HEK293 (cell line): ENCODE data around the gene MRPS27.

ENCODE experiments used
- CTCF ChIA-PET: fragments of 350-600 bp; formaldehyde crosslinking; extraction: SDS; loops from one replicate; lab custom pipeline; 2021; ENCODE audit warnings: antibody characterized with exemption; lab: Yijun Ruan, JAX
- POLR2A ChIA-PET: fragments of 300-600 bp; formaldehyde crosslinking; extraction: SDS; loops from one replicate; lab custom pipeline; 2020; ENCODE audit warnings: antibody characterized with exemption, inconsistent platforms; lab: Yijun Ruan, JAX
- H3K27ac ChIP-seq: fragments of 200-500 bp; sonication (Bioruptor generic); 2 replicates; pipeline ENCODE4 v1.5.1; 2014; ENCODE audit warnings: low read depth, low read length, control low read depth, inconsistent platforms; ENCODE audit errors: extremely low read depth
- H3K36me3 ChIP-seq, 2 experiments: fragments of 200-500 bp in 1 of 2; sonication (Bioruptor generic) in 1 of 2; 1 replicate in 1 of 2; 2 replicates in 1 of 2; pipeline ENCODE4 v1.5.1; 2014 to 2017; ENCODE audit warnings: inconsistent platforms in 2 of 2, low read length in 2 of 2; ENCODE audit not compliant: control insufficient read depth in 2 of 2, insufficient read depth in 1 of 2
- H3K4me1 ChIP-seq: fragments of 200-500 bp; sonication (Bioruptor generic); 2 replicates; pipeline ENCODE4 v1.5.1; 2014; ENCODE audit warnings: mild to moderate bottlenecking, low read length, inconsistent platforms; ENCODE audit not compliant: control insufficient read depth, insufficient read depth
- H3K4me3 ChIP-seq: 2 replicates; pipeline ENCODE4 v1.5.1; 2011; ENCODE audit warnings: low read depth, mild to moderate bottlenecking, control low read depth, low read length, moderate library complexity
- H3K9me3 ChIP-seq: fragments of 200-500 bp; sonication (Bioruptor generic); 2 replicates; pipeline ENCODE4 v1.5.1; 2014; ENCODE audit warnings: low read depth, low read length, inconsistent platforms; ENCODE audit not compliant: control insufficient read depth, insufficient read depth
- PRDM1 ChIP-seq: fragments of 450-650 bp; formaldehyde crosslinking; IDR thresholded peaks from 2 replicates; pipeline ENCODE4; 2016; ENCODE audit warnings: missing biosample characterization, missing genetic modification characterization
- YY2 ChIP-seq: fragments of 450-650 bp; formaldehyde crosslinking; IDR thresholded peaks from 2 replicates; pipeline ENCODE4 v1.5.1; 2016; ENCODE audit warnings: missing biosample characterization, missing genetic modification characterization
- ZBTB1 ChIP-seq: fragments of 450-650 bp; formaldehyde crosslinking; IDR thresholded peaks from 2 replicates; pipeline ENCODE4 v1.5.1; 2016; ENCODE audit warnings: missing biosample characterization, missing genetic modification characterization
- ZBTB20 ChIP-seq: fragments of 450-650 bp; formaldehyde crosslinking; IDR thresholded peaks from 2 replicates; pipeline ENCODE4 v1.5.1; 2016; ENCODE audit warnings: missing biosample characterization, missing genetic modification characterization
- ZBTB48 ChIP-seq: fragments of 450-650 bp; formaldehyde crosslinking; IDR thresholded peaks from 2 replicates; pipeline ENCODE4 v1.5.1; 2016; ENCODE audit warnings: missing biosample characterization, missing genetic modification characterization
- ZFP37 ChIP-seq: fragments of 450-650 bp; formaldehyde crosslinking; IDR thresholded peaks from 2 replicates; pipeline ENCODE4 v1.5.1; 2016; ENCODE audit warnings: missing biosample characterization, missing genetic modification characterization
- ZNF529 ChIP-seq: fragments of 450-650 bp; formaldehyde crosslinking; IDR thresholded peaks from 2 replicates; pipeline ENCODE4 v1.5.1; 2017; ENCODE audit warnings: missing genetic modification characterization, missing biosample characterization; ENCODE audit not compliant: insufficient replicate concordance
- ZNF544 ChIP-seq: fragments of 450-650 bp; formaldehyde crosslinking; IDR thresholded peaks from 2 replicates; pipeline ENCODE4 v1.5.0; 2017; ENCODE audit warnings: missing biosample characterization, missing genetic modification characterization
- ZNF555 ChIP-seq: fragments of 450-650 bp; formaldehyde crosslinking; conservative IDR thresholded peaks from 2 replicates; pipeline ENCODE4 v1.5.1; 2017; ENCODE audit warnings: missing biosample characterization, mild to moderate bottlenecking, missing genetic modification characterization, inconsistent platforms
- ZNF596 ChIP-seq: fragments of 450-650 bp; IDR thresholded peaks from 2 replicates; pipeline ENCODE4 v1.5.0; 2018; ENCODE audit warnings: missing biosample characterization, mild to moderate bottlenecking, missing genetic modification characterization, moderate library complexity
- ZNF610 ChIP-seq: fragments of 450-650 bp; formaldehyde crosslinking; IDR thresholded peaks from 2 replicates; pipeline ENCODE4 v1.5.1; 2016; ENCODE audit warnings: missing biosample characterization, missing genetic modification characterization, borderline replicate concordance
- ZNF623 ChIP-seq: fragments of 450-650 bp; formaldehyde crosslinking; IDR thresholded peaks from 2 replicates; pipeline ENCODE4 v1.5.1; 2016; ENCODE audit warnings: missing biosample characterization, missing genetic modification characterization
- TF ChIP-seq, protein P1 (sequence below): fragments of 450-650 bp; formaldehyde crosslinking; IDR thresholded peaks from 2 replicates; pipeline ENCODE4 v1.5.1; 2016; ENCODE audit warnings: missing biosample characterization, missing genetic modification characterization
- TF ChIP-seq, protein P2 (sequence below): fragments of 450-650 bp; formaldehyde crosslinking; IDR thresholded peaks from 2 replicates; pipeline ENCODE4 v1.5.1; 2016; ENCODE audit warnings: missing biosample characterization, missing genetic modification characterization, low read depth
- TF ChIP-seq, protein P3 (sequence below): fragments of 450-650 bp; formaldehyde crosslinking; IDR thresholded peaks from 2 replicates; pipeline ENCODE4 v1.5.1; 2016; ENCODE audit warnings: missing biosample characterization, missing genetic modification characterization, low read depth
- TF ChIP-seq, protein P4 (sequence below): fragments of 450-650 bp; formaldehyde crosslinking; IDR thresholded peaks from 2 replicates; pipeline ENCODE4 v1.5.1; 2016; ENCODE audit warnings: missing biosample characterization, missing genetic modification characterization
- TF ChIP-seq, protein P5 (sequence below): fragments of 450-650 bp; formaldehyde crosslinking; IDR thresholded peaks from 2 replicates; pipeline ENCODE4 v1.5.1; 2017; ENCODE audit warnings: missing biosample characterization, mild to moderate bottlenecking, missing genetic modification characterization, moderate library complexity
- TF ChIP-seq, protein P6 (sequence below): fragments of 450-650 bp; formaldehyde crosslinking; IDR thresholded peaks from 2 replicates; pipeline ENCODE4 v1.5.1; 2016; ENCODE audit warnings: missing biosample characterization, missing genetic modification characterization

The MRPS27 gene

DNA sequence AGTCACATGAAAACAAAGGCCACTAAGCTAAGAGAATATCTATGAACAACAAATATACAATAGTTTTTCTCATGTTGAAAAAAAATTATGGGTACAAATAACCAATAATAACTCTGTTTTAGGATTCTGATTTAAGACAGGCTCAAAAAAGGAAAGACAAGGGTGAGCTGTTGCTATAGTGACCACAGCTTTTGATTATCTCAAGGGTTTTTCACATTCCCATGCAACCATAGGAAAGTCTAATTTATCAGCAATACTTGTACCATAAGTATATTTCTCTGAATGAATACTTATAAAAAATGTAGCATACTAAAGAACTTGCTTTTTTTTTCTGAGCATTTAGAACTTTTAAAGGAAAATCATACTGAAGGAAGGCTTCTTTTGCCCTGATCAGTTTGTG is 68.0 kb downstream of the MRPS27 start:
- no peaks in the 10 kb centered on the region for H3K9me3 ChIP-seq
- H3K27ac ChIP-seq, result no peak overlapping the region
- POLR2A ChIA-PET, result no interaction called here
- no peaks in the 10 kb centered on the region for H3K36me3 ChIP-seq
- CTCF ChIA-PET, result interaction anchor here (0.7 kb wide), 1 partner anchor 17 kb away, joined by 3 read pairs; no protein-coding TSS in a partner anchor
- no peak overlapping the region for H3K4me3 ChIP-seq
- TF ChIP-seq ZNF623 (tag by site-specific recombination), result no peak
- H3K4me1 ChIP-seq, result peaks cover 24% of the 10 kb centered on the region

DNA sequence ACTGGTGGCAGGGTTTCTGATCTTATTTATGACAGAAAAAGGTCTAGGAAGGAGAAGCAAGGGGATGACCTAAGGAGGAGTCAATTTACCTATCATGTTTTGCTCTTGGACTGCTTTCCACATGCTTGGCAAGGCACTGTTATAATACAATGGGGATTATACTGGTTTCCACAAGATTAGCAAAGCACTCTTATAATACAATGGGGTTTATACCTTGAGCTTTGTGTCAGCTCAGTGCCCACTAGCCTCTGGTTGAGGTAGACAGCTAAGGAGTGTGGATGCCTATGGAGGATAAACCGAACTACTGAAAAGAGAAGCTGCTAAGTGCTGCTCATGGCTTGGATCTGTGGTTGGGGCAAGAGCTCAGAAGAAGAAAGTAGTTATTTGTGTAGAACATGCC is 68.7 kb downstream of the MRPS27 start:
- H3K36me3 ChIP-seq, result no peaks in the 10 kb centered on the region
- CTCF ChIA-PET, result interaction anchor here (0.6 to 0.7 kb wide), 3 partner anchors 17 to 155 kb away, joined by 3 to 5 read pairs (median 3); no protein-coding TSS in a partner anchor
- H3K4me3 ChIP-seq, result no peak overlapping the region
- no peaks in the 10 kb centered on the region for H3K9me3 ChIP-seq
- H3K4me1 ChIP-seq, result peaks cover 24% of the 10 kb centered on the region
- POLR2A ChIA-PET, result no interaction called here
- no peak for TF ChIP-seq ZNF596 (tag by site-specific recombination)
- TF ChIP-seq ZNF610 (tag by site-specific recombination), result no peak
- TF ChIP-seq ZNF555 (tag by site-specific recombination), result no peak
- TF ChIP-seq, protein P1, sequence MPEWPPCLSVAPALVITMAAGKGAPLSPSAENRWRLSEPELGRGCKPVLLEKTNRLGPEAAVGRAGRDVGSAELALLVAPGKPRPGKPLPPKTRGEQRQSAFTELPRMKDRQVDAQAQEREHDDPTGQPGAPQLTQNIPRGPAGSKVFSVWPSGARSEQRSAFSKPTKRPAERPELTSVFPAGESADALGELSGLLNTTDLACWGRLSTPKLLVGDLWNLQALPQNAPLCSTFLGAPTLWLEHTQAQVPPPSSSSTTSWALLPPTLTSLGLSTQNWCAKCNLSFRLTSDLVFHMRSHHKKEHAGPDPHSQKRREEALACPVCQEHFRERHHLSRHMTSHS (tag by site-specific recombination), result no peak
- TF ChIP-seq ZBTB1 (tag by site-specific recombination), result no peak
- TF ChIP-seq PRDM1, result no peak
- TF ChIP-seq ZBTB20 (tag by site-specific recombination), result no peak
- no peak for TF ChIP-seq YY2 (tag by site-specific recombination)
- no peak overlapping the region for H3K27ac ChIP-seq

DNA sequence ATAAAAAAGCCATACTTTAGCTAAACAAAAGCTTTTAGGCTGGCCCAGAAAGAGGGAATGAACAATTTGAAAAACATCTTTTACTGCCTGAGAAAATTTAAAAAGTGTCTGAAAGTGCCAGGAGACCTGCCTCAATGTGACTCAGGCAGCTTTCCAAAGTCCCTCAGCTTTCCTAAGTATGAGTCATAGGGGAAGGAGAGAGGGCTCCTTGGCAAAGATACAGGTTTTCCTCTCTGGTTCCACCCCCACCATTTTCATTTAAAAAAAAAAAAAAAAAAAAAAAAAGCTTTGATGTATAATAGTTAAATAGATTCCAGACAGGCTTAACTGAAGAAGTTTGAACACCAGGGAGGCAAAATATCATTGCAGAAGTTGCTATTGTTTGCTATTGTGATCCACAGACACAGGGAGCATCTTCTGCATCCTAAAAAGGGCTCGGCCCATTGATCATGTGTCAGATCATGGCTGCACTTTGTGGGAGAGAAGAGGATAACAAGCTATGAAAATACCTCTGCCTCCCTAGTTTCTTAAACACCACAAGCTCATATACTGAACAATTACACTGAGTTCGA is 71.5 kb downstream of the MRPS27 start:
- H3K27ac ChIP-seq, result peak overlapping the region; percentile 61
- ChIA-PET CTCF (interaction anchor here (0.7 to 1.9 kb wide), 3 partner anchors 21 to 60 kb away, joined by 3 to 7 read pairs (median 5); no protein-coding TSS in a partner anchor), POLR2A (interaction anchor here (0.6 to 1.3 kb wide), 6 partner anchors 10 to 569 kb away, joined by 3 to 11 read pairs (median 4); partner anchors contain the start of genes MRPS27 and PTCD2)
- H3K4me3 ChIP-seq, result no peak overlapping the region
- no peaks in the 10 kb centered on the region for H3K9me3 ChIP-seq
- H3K4me1 ChIP-seq, result peaks cover 25% of the 10 kb centered on the region
- H3K36me3 ChIP-seq, result no peaks in the 10 kb centered on the region
- TF ChIP-seq, protein P2, sequence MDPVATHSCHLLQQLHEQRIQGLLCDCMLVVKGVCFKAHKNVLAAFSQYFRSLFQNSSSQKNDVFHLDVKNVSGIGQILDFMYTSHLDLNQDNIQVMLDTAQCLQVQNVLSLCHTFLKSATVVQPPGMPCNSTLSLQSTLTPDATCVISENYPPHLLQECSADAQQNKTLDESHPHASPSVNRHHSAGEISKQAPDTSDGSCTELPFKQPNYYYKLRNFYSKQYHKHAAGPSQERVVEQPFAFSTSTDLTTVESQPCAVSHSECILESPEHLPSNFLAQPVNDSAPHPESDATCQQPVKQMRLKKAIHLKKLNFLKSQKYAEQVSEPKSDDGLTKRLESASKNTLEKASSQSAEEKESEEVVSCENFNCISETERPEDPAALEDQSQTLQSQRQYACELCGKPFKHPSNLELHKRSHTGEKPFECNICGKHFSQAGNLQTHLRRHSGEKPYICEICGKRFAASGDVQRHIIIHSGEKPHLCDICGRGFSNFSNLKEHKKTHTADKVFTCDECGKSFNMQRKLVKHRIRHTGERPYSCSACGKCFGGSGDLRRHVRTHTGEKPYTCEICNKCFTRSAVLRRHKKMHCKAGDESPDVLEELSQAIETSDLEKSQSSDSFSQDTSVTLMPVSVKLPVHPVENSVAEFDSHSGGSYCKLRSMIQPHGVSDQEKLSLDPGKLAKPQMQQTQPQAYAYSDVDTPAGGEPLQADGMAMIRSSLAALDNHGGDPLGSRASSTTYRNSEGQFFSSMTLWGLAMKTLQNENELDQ (tag by site-specific recombination), result no peak
- TF ChIP-seq, protein P3, sequence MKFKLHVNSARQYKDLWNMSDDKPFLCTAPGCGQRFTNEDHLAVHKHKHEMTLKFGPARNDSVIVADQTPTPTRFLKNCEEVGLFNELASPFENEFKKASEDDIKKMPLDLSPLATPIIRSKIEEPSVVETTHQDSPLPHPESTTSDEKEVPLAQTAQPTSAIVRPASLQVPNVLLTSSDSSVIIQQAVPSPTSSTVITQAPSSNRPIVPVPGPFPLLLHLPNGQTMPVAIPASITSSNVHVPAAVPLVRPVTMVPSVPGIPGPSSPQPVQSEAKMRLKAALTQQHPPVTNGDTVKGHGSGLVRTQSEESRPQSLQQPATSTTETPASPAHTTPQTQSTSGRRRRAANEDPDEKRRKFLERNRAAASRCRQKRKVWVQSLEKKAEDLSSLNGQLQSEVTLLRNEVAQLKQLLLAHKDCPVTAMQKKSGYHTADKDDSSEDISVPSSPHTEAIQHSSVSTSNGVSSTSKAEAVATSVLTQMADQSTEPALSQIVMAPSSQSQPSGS (tag by site-specific recombination), result no peak
- no peak for TF ChIP-seq ZFP37 (tag by site-specific recombination)
- TF ChIP-seq, protein P4, sequence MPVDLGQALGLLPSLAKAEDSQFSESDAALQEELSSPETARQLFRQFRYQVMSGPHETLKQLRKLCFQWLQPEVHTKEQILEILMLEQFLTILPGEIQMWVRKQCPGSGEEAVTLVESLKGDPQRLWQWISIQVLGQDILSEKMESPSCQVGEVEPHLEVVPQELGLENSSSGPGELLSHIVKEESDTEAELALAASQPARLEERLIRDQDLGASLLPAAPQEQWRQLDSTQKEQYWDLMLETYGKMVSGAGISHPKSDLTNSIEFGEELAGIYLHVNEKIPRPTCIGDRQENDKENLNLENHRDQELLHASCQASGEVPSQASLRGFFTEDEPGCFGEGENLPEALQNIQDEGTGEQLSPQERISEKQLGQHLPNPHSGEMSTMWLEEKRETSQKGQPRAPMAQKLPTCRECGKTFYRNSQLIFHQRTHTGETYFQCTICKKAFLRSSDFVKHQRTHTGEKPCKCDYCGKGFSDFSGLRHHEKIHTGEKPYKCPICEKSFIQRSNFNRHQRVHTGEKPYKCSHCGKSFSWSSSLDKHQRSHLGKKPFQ (tag by site-specific recombination), result 0 out of 2 replicates have a peak, but pooled peaks have one; percentile 18
- TF ChIP-seq, protein P5, sequence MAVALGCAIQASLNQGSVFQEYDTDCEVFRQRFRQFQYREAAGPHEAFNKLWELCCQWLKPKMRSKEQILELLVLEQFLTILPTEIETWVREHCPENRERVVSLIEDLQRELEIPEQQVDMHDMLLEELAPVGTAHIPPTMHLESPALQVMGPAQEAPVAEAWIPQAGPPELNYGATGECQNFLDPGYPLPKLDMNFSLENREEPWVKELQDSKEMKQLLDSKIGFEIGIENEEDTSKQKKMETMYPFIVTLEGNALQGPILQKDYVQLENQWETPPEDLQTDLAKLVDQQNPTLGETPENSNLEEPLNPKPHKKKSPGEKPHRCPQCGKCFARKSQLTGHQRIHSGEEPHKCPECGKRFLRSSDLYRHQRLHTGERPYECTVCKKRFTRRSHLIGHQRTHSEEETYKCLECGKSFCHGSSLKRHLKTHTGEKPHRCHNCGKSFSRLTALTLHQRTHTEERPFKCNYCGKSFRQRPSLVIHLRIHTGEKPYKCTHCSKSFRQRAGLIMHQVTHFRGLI (tag by site-specific recombination), result no peak
- no peak for TF ChIP-seq ZNF529 (tag by site-specific recombination)
- TF ChIP-seq ZNF544 (tag by site-specific recombination), result no peak
- TF ChIP-seq ZBTB48 (tag by site-specific recombination), result peak; percentile 38; the same call in 1 of the 2 replicates
- TF ChIP-seq, protein P6, sequence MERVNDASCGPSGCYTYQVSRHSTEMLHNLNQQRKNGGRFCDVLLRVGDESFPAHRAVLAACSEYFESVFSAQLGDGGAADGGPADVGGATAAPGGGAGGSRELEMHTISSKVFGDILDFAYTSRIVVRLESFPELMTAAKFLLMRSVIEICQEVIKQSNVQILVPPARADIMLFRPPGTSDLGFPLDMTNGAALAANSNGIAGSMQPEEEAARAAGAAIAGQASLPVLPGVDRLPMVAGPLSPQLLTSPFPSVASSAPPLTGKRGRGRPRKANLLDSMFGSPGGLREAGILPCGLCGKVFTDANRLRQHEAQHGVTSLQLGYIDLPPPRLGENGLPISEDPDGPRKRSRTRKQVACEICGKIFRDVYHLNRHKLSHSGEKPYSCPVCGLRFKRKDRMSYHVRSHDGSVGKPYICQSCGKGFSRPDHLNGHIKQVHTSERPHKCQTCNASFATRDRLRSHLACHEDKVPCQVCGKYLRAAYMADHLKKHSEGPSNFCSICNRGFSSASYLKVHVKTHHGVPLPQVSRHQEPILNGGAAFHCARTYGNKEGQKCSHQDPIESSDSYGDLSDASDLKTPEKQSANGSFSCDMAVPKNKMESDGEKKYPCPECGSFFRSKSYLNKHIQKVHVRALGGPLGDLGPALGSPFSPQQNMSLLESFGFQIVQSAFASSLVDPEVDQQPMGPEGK (tag by site-specific recombination), result peak; percentile 52; the same call in 1 of the 2 replicates
